Bronchial epithelial cell (primary cell): ENCODE measurements around the gene SOD2. TPM values are rescaled to one million over a fixed set of nuclear protein-coding genes. Genes with fewer than 3 reads are reported as not detected.
"Not testable (repeated sequence)": the region's sequence is repeated elsewhere in the genome, so short reads cannot be mapped to it uniquely, and the experiment has no call there.

Experiments used
- DNase-seq: peaks from one replicate; pipeline ENCODE4 v3.0.0-alpha.2; 2010; ENCODE audit warnings: low read depth
- FAIRE-seq: peaks from 2 replicates; lab custom pipeline; 2011; peaks lifted over from hg19 to GRCh38; lab: Jason Lieb, UNC
- H3K27me3 ChIP-seq: 2 replicates; pipeline ENCODE4 v1.5.1; 2011; ENCODE audit warnings: low read length; ENCODE audit not compliant: control insufficient read depth, insufficient read depth
- H3K36me3 ChIP-seq: 2 replicates; pipeline ENCODE4 v1.5.1; 2011; ENCODE audit warnings: low read length; ENCODE audit not compliant: control insufficient read depth, insufficient read depth
- H3K4me3 ChIP-seq: 2 replicates; pipeline ENCODE4 v1.5.1; 2011; ENCODE audit warnings: mild to moderate bottlenecking, low read depth, low read length, control low read depth
- CTCF ChIP-seq: IDR thresholded peaks from 2 replicates; pipeline ENCODE4 v1.5.1; 2011; ENCODE audit warnings: mild to moderate bottlenecking, moderate library complexity, low read length, control low read depth, inconsistent platforms; ENCODE audit not compliant: insufficient read depth, severe bottlenecking
- total RNA-seq: library from RNA; depleted of rRNA; stranded (reverse); fragments of >200 nt; gene quantifications from 2 replicates; pipeline ENCODE4 v1.2.1, GENCODE V29; 2014

SOD2 gene
- total RNA-seq, 1 donor from 2014 or later = 71.3 TPM

DNA sequence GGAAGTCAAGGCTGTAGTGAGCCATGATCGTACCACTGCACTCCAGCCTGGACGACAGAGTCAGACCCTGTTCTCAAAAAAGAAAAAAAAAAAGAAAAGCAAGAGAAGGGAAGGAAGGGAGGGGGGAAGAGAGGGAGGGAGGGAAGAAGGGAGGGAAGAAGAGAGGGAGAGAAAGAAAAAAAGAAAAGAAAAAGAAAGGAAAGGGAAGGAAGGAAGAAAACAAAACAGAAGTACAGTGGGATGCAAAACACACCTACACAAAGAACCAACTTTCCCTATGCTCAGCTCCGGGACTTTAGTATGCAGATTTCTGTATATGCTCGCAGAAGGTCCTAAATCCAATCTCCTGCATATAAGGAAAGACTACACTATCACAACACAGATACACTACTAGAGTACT is 31.7 kb upstream of the SOD2 start:
- no peak overlapping the region for H3K4me3 ChIP-seq
- FAIRE-seq (no peak), DNase-seq (no peak)
- H3K36me3 ChIP-seq = peaks cover 1% of the 10 kb centered on the region
- no peaks in the 10 kb centered on the region for H3K27me3 ChIP-seq
- TF ChIP-seq CTCF = no peak

- DNase-seq = no peak
- FAIRE-seq = no peak
- Histone ChIP-seq H3K36me3 (no peaks in the 10 kb centered on the region), H3K27me3 (no peaks in the 10 kb centered on the region), H3K4me3 (no peak overlapping the region)
- no peak for TF ChIP-seq CTCF
These were observed 30.2 kb upstream of the SOD2 start for GRCh38 chr6:159723259-159723658.

DNA sequence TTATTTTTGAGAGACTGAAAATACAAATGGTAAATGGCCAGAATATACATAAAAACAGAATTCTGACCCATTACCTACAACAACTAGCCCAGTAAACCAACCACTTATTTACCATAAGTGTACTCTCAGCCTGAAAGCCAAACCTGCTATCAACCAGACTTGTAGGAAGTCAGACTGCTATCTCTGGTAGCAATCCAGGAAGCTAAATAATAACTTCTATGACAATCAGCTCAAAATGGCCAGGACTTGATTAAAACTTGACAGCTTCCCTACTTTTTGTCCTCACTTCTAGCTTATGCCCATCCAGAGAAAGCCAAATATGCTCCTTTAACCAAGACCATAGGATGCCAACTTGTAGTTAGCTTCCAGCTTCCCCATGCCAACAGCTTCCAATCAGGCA is 29.6 kb upstream of the SOD2 start:
- no peak for TF ChIP-seq CTCF
- FAIRE-seq = no peak
- H3K4me3 ChIP-seq = no peak overlapping the region
- no peaks in the 10 kb centered on the region for H3K27me3 ChIP-seq
- H3K36me3 ChIP-seq = no peaks in the 10 kb centered on the region
- DNase-seq = no peak

DNA sequence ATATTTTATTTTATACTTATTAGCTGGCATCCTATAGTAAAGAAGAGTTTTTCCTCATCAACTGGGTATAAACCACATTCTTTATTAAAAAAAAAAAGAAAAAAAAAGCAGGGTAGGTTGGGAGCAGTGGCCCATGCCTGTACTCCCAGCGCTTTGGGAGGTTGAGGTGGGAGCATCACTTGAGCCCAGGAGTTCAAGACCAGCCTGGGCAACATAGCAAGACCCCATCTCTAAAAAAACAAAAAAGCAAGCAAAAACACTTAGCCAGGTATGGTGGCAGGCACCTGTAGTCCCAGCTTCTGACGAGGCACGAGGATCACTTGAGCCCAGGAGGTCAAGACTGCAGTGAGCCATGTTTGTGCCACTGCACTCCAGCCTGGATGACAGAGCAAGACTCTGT is 28.9 kb upstream of the SOD2 start:
- H3K4me3 ChIP-seq, FAIRE-seq, H3K27me3 ChIP-seq, DNase-seq, H3K36me3 ChIP-seq: not testable (repeated sequence)

DNA sequence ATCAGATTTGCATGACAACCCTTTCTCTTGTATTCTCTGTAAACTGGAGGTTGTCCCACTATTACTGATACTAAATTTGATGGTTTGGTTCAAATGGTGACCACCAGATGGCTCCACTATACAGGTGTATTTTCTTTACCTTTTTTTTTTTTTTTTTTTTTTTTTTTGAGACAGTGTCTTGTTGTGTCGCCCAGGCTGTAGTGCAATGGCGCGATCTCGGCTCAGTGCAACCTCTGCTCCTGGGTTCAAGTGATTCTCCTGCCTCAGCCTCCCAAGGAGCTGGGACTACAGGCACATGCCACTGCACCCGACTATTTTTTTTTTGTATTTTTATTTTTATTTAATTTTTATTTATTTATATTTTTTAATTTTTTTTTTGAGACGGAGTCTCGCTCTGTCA is 27.7 kb upstream of the SOD2 start:
- FAIRE-seq (no peak), DNase-seq (peak; percentile 59)
- H3K27me3 ChIP-seq = no peaks in the 10 kb centered on the region
- no peaks in the 10 kb centered on the region for H3K36me3 ChIP-seq
- H3K4me3 ChIP-seq = no peak overlapping the region
- peak; percentile 40 for TF ChIP-seq CTCF

DNA sequence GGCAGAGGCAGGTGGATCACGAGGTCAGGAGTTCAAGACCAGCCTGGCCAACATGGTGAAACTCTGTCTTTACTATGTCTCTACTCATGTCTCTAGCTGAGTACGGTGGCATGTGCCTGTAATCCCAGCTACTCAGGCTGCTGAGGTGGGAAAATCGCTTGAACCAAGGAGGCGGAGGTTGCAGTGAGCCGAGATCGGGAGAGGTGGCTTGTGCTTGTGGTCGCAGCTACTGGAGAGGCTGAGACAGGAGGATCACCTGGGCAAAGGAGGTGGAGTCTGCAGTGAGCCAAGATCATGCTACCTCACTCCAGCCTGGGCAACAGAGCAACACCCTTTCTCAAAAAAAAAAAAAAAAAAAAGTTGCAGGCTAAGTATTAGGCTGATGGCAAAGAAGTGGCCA is 26.2 kb upstream of the SOD2 start:
- FAIRE-seq (no peak), DNase-seq (no peak)
- no peak overlapping the region for H3K4me3 ChIP-seq
- TF ChIP-seq CTCF = no peak
- no peaks in the 10 kb centered on the region for H3K36me3 ChIP-seq
- no peaks in the 10 kb centered on the region for H3K27me3 ChIP-seq
